GOT3 (cell line): ENCODE data around the gene KIF3B.
"Not testable (repeated sequence)": the region's sequence is repeated elsewhere in the genome, so short reads cannot be mapped to it uniquely, and the experiment has no call there.

ENCODE experiments used
- DNase-seq: peaks from one replicate; lab custom pipeline; 2025; ENCODE audit warnings: mixed read lengths; lab: John Stamatoyannopoulos, UW

Gene KIF3B

GRCh38 chr20:32357375-32357868, 80.0 kb downstream of the KIF3B start:
- DNase-seq = no peak

- peak; percentile 93 for DNase-seq
Observed at GRCh38 chr20:32357869-32358631, 80.6 kb downstream of the KIF3B start, which contains the start of gene ASXL1. Gene ASXL1 (plus strand): TSS chr20:32358331. CDS start chr20:32358776, 445 bp downstream.

GRCh38 chr20:32358632-32358882, 81.1 kb downstream of the KIF3B start:
- DNase-seq = no peak

- peak; percentile 57 for DNase-seq
Observed at GRCh38 chr20:32358883-32359632, 81.6 kb downstream of the KIF3B start.

GRCh38 chr20:32359633-32360332, 82.3 kb downstream of the KIF3B start:
- DNase-seq = no peak

- no peak for DNase-seq
Observed at GRCh38 chr20:32360333-32360634, 82.8 kb downstream of the KIF3B start.

- DNase-seq = no peak
Observed at GRCh38 chr20:32362901-32363364, 85.5 kb downstream of the KIF3B start.

GRCh38 chr20:32363492-32363891, 86.0 kb downstream of the KIF3B start:
- DNase-seq = no peak

- DNase-seq = no peak
Observed at GRCh38 chr20:32364554-32365208, 87.2 kb downstream of the KIF3B start.

GRCh38 chr20:32365564-32365963, 88.1 kb downstream of the KIF3B start:
- no peak for DNase-seq

- DNase-seq = no peak
Observed at GRCh38 chr20:32366380-32366779, 88.9 kb downstream of the KIF3B start.

GRCh38 chr20:32368323-32368722, 90.9 kb downstream of the KIF3B start:
- no peak for DNase-seq

GRCh38 chr20:32368925-32369324, 91.5 kb downstream of the KIF3B start:
- DNase-seq = no peak

- no peak for DNase-seq
Observed at GRCh38 chr20:32370897-32371296, 93.4 kb downstream of the KIF3B start.

- no peak for DNase-seq
Observed at GRCh38 chr20:32378461-32378860, 101.0 kb downstream of the KIF3B start.

- DNase-seq = not testable (repeated sequence)
Observed at GRCh38 chr20:32380037-32380436, 102.6 kb downstream of the KIF3B start.

GRCh38 chr20:32380745-32381144, 103.3 kb downstream of the KIF3B start:
- no peak for DNase-seq

- DNase-seq = no peak
Observed at GRCh38 chr20:32382102-32382950, 104.9 kb downstream of the KIF3B start.

- DNase-seq = not testable (repeated sequence)
Observed at GRCh38 chr20:32383441-32383840, 106.0 kb downstream of the KIF3B start.
